Stimulated activated CD4-positive, alpha-beta T cell treated with anti-CD3 and anti-CD28 coated beads, Interleukin-2, amount 100 ng/mL, for 48 hours (primary cell): ENCODE measurements around the gene TUNAR.

Experiments used
- DNase-seq, 2 donors: peaks; one replicate each; pipeline ENCODE4 v3.0.0-alpha.2; 2020

Gene TUNAR

DNA sequence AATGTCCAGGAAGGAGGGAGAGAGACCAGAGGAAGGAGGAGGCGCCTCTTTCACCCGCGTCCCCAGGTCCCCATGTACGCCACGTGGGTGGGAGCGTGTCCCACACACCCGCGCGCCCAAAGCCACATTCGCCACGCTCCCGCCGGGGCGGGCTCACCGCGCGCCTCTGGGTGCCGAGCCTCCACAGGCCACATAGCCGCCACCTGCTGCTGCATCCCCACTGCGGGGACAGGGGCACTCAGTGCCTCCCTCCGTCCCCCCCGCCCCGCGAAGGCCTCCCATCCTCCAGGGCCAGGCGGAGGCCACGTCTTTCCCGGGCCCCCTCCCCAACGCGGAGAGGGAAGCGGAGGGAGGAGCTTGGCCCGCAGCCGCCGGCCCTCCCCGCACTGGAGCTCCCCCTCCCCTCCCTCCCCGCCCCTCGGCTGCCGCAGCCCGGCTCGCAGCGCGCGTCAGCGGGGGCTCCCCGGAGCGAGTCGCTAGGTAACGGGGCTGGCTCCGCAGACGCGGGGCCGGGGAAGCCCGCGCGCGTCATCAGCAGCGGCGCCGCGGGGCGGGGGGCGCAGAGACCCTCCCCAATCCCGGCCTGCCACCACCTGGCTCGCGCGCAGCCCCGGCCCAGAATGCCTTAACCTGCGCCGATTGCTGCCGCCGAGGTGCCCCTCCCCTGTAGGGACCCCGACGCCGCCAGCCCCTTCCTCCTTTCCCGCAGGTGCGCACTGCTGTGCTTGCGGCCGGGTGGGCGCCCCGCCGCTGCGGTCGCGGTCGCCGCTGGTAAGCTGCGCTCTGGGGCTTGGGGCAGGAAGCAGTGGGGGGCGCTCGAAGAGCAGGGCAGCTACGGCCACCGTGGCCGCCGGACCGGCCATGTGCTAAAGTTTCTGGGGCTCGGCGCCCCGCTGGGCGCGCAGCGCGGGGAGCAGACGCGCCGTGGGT, 536 bp upstream of the TUNAR start:
- DNase-seq, result no peak

- DNase-seq, result no peak
Measured at GRCh38 chr14:95877633-95878032, 1.0 kb downstream of the TUNAR start.

GRCh38 chr14:95884377-95884776, 7.7 kb downstream of the TUNAR start:
- no peak for DNase-seq

GRCh38 chr14:95885278-95885677, 8.6 kb downstream of the TUNAR start:
- no peak for DNase-seq

GRCh38 chr14:95885866-95886265, 9.2 kb downstream of the TUNAR start:
- DNase-seq, result no peak

- DNase-seq, result no peak
Measured at GRCh38 chr14:95886366-95887056, 9.9 kb downstream of the TUNAR start.

DNA sequence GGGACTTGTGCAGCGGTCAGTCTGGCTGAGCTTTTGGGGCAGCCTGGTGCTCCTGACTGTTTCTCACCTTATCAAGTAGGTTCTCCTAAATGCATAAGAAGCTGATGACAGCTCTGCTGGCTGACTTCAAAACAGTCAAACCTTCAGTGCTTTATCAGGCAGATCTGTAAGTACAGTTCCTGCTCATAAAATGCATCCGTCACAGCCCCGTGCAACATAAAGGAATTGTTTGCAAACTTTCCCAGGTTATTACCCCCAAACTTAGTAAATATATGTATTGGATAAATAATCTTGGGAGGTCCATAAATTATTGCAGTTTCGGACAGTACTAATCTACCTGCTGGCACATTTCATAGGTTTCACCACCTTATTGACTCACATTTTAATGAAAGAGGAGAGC, 10.7 kb downstream of the TUNAR start:
- no peak for DNase-seq

- no peak for DNase-seq
Measured at GRCh38 chr14:95889236-95889979, 12.8 kb downstream of the TUNAR start.

DNA sequence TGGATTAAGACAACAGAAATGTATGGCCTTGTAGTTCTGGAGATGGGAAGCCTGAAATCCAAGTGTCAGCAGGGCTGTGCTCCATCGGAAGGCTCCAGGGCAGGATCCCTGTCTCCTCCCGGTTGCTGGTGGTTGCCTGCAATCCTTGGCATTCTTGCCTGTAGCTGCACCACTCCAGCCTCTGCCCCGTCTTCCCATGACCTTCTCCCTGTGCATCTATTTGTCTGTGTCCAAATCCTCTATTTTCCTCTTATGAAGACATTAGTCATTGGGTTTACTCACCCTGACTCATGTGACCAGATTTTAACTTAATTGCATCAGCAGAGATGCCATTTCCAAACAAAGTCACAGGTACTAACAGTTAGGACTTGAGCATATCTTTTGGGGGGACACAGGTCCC, 15.1 kb downstream of the TUNAR start:
- no peak for DNase-seq

GRCh38 chr14:95892142-95892541, 15.5 kb downstream of the TUNAR start:
- DNase-seq, result no peak

GRCh38 chr14:95895720-95896119, 19.1 kb downstream of the TUNAR start:
- peak; percentile 11 for DNase-seq

- DNase-seq, result no peak
Measured at GRCh38 chr14:95896498-95897135, 20.0 kb downstream of the TUNAR start.

GRCh38 chr14:95897280-95897679, 20.6 kb downstream of the TUNAR start:
- DNase-seq, result no peak

DNA sequence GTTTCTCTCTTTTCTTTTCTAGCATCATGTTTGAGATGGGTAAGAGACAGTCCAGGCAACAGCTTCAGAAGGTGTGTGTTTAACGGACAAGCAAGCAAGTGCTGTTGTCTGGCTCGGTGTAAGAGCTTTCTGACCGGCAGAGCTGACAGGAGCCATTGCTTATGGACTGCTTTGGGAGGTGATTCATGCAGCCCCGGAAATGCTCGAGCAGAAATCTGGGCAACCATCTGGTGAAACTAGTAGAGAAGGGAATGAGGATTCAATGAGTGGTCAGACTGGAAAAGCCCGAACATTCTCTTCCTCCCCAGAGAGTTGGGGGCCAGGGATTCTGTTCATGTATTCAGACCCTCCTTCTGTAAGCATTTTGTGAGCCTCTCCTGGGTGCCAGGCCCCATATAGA, 24.4 kb downstream of the TUNAR start:
- DNase-seq, result no peak

GRCh38 chr14:95902273-95902826, 25.7 kb downstream of the TUNAR start:
- DNase-seq, result no peak

DNA sequence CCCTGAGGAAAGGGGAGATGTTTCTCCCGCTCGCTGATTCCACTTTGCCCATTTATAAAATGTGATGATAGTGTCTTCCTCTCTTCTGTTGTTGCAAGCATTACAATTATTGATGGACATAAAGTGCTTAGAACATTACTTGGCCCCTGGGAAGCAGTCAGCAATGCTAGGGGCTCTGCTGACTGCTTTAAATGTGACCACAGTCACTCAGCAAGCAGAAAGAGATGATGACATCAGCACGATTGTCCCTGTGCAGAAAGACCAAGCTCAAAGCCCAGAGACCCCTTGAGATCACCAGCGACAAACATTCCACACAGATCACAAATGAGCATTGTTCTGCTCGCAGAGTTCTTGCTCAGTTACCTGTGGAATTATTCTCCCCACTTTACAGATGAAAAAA, 26.5 kb downstream of the TUNAR start:
- no peak for DNase-seq

DNA sequence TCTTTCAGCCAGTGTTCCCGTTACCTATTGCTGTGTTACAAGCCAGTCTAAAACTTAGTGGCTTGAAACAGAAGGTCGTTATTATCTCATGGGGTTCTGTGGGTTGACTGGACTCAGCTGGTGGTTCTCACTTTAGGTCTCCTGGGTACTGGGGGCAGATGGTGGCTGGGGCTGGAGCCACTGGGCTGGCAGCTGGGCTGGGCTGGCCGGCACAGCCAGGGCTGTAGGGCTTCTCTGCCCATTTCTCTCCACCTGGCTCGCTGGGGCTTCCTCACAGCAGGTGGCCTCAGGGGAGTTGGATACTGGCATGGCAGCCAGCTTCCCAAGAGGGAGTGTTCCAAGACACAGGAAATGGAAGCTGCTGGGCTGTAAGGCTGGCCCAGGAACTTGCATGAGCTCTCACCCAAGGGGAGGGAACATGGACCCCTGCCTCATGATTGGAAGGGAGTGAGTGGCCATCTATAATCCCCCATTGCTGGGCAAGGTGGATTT, 27.0 kb downstream of the TUNAR start:
- DNase-seq, result no peak

GRCh38 chr14:95906591-95906990, 30.0 kb downstream of the TUNAR start:
- no peak for DNase-seq

DNA sequence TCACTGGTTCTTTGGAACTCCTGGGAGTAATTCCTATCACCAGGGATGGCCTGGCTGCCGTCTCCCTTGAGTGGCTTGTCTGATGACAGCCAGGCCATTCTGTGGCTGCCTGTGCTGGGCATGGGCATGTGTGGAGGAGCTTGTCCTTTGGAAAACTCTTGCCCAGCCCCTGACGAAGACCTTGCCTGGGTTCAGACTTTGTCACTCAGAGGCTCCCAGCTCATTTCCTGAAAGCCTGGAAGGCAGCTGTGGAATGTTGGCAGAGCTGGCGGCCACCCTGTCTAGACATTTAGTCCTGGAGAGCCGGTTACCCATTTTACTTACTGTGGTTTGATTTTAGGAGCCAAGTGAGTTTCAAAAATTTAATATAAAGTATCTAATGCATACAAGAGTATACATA, 34.0 kb downstream of the TUNAR start:
- no peak for DNase-seq

DNA sequence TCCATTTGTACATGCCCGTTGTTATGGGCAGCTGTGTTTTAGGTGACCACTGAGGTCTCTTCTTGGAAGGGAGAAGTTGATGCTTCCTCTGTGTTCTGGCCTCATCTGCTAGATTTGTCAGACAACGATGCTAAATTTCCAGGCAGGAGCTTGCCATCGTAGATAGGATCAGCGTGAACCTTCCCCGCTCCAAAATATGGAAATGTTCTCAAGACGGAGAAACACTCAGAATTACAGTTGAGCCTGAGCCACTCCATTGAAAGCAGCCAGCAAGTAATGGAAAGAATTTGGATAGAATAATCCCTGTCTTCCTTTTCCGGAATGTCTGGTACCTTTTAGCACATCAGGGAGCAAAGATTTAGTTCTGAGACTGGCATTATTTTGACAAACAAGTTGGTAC, 34.8 kb downstream of the TUNAR start:
- no peak for DNase-seq

DNA sequence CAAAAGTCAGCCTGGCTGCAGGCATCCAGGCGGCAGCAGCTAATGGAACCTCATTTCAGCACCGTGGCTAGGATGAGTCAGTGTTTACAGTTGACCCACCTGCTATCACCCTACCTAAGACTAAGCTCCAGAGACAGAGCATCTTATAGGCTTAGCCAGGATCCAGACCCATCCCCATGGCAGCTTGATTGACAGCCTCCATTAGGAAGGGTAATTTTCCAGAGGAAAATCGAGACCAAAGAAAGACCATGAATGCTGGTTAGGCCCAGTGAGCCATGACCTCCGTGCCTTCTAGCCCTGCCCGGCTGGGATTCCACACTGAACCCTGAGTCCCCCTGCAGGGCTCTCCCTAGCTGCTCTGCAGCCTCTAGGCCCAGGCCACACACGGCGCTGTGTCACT, 38.7 kb downstream of the TUNAR start:
- no peak for DNase-seq

- no peak for DNase-seq
Measured at GRCh38 chr14:95918466-95918865, 41.8 kb downstream of the TUNAR start.
